HG03558 (cell line): ENCODE results near the gene IP6K3.

Experiments
- ATAC-seq: cut with Tn5 transposase; IDR thresholded peaks from one replicate; pipeline ENCODE4 v1.9.1; 2021; ENCODE audit warnings: moderate number of reproducible peaks; ENCODE audit not compliant: unreplicated experiment; ENCODE audit errors: extremely low read depth

Gene IP6K3

GRCh38 chr6:33744001-33744848 lies 2.5 kb downstream of the IP6K3 start:
- ATAC-seq: no peak

- no peak for ATAC-seq
Measured at GRCh38 chr6:33742837-33743236, 3.9 kb downstream of the IP6K3 start.

DNA sequence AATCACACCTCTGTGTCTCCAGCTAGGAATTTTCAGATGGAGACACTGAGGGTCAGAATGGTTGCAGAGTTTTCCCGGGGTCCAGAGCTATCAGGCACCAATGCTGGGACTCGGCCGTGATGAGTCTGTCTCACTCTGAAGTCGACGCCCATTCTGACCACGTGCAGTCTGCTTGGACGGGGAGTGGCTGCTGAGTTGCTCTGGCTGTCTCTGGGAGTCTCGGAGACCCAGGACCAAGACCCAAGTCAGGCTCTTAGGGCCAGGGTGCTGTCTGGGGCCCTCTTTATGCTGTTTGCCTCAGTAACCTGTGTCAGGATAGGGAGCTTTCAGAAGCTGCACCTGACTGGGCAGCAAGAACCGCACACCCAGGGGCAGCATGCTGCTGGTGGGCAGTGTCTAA lies 4.6 kb downstream of the IP6K3 start:
- ATAC-seq: no peak

DNA sequence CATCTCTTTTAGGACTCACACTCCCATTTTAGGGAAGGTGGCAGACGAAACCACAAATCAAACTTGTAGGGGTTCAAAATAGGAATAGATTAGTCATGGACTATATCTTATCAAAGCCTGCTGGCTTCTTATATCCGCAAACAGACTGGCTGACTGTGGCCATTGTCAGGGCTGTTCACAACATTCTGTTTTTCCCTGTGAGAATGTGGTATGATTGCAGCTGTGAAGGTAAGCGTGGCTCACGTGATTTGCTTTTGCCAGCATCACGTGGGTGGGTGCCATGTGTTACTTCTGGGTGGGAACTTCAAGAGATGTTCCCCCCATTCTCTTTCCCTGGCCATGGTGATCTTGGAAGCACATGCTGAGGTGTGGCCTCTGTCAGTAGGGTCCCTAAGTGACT lies 5.9 kb downstream of the IP6K3 start:
- ATAC-seq: no peak

DNA sequence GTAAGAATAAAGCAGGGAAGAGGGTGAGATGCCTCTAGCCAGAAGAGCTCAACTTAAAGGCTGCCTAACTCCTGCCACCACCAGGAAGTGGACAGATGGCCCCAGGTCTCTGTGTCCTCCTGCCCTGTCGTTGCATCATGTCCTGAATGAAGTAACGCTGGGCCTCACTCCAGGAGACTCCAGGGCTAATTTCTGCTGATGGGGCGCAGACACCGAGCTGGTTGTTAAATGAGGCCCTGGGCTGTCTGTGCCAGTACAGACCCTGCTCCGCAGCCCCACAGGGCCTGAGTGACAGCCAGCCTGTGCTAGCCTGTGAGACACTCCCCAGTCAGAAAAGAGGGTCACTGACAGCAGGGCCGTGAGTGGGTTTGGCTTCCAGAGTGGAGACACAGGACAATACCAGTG lies 6.5 kb downstream of the IP6K3 start:
- ATAC-seq: no peak

GRCh38 chr6:33739571-33739970 lies 7.1 kb downstream of the IP6K3 start:
- ATAC-seq: no peak

GRCh38 chr6:33738879-33739278 lies 7.8 kb downstream of the IP6K3 start:
- no peak for ATAC-seq

- no peak for ATAC-seq
Measured at GRCh38 chr6:33738153-33738552, 8.6 kb downstream of the IP6K3 start.

DNA sequence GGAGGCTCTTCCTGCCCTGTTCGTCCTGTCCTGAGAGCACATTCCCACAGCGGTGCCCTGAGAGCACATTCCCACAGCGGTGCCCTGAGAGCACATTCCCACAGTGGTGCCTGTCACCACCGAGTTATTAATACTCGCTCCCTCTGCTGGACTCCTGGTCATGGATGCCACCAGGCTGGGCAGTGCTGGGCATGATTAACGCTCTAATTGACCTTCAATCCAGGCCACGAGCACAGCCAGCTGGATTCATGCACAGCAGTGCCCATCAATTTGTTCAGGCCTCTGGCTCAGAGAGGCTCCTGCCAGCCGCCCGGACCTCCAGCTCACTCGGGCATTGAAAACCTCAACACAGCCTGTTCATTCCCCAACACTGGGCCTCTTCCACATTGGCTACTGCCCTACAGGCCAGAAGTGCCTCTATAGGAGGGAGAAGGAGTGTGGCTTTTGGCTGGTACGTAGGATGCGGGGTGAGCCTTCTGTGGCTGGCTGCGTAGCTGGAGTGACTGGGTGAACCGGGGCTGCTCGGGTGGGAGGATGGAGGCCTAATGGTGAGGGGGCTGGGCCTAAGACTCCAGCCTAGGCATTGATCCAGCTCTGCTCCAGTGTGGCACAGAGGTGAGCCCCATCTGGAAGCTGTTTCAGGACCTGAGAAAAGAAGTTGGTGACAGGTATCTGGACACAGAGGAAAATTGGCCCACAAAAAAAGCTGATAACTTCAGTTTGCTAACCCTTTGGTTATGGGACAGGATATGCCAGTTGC lies 9.3 kb downstream of the IP6K3 start:
- ATAC-seq: no peak

DNA sequence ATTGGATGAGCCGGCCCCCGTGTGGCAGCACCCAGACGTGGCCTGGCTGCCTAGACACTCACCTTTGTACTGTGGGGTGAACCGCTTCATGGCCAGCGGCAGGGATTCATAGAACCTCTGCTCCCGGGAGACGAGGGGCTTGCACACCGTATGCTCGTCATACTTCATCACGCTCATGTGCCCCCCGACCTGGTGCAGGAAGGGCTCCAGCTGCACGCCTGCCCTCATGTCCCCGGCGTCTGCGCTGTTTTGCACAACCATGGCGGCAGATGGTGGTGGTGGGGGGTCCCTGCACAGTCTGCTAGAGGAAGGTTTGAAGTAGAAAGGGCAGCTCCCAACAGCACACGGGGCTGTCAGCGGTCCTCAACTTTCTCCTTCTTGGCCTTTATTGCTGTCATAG lies 11.5 kb downstream of the IP6K3 start:
- ATAC-seq: no peak

GRCh38 chr6:33733709-33734007 lies 13.0 kb downstream of the IP6K3 start:
- no peak for ATAC-seq

DNA sequence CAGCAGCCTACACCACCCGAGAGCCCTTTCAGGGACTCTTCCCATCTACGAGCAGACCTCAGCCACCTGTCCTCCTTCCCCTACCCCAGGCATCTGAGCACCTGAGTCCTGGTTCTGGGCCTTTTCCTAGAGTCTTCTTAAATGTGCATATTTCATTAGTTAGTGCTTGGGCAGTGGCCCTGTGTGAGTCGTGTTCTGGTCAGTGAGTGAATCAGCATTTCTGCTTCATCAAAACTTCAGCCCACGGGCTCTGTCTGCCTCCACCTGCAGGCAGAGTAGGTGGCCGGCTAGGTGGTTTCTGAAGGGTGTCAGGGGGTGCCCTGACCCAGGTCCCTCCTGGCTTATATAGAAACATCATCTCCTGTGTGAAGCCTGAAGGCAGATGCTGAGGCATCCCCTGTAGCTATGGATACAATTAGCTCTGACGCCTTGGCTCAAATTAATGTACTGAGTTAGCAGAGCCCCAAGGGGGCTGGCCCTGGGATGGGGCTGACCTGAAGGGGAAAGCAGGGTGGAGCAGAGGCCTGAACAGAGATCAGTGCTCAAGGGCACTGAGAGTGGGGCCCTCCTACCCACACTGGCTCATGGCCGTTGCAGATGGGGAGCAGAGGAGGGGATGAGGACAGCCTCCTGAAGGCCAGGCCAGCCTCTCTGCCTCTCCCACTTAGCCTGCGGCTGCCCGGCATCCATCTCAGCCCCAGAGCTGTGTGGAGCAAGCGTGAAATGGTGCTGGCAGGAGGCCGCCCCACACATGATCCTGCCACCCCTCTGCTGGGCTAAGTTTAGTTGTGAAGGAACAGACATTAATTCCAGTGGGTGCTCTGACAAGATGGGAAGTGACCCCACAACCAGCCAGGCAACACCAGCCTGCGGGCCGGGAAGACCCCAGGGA lies 13.6 kb downstream of the IP6K3 start:
- no peak for ATAC-seq

DNA sequence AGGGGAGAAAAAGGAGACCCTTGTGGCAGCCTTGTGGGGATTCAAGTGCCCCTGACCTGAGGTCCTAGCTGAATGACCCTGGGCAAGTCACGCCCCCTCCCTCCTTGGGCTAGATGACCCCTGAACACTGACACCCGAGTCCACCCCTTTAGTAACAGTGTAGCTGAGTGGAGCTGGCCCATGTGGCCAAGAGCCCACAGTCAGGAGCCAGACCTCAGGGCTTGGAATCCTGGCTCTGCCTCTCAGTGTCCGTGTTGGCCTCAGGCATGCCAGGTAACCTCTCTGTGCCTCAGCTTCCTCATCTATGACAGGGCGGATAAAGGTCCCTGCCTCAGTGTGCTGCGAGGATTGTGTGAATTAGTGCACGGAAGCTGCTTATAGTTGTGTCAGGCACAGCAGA lies 14.3 kb downstream of the IP6K3 start:
- ATAC-seq: no peak

DNA sequence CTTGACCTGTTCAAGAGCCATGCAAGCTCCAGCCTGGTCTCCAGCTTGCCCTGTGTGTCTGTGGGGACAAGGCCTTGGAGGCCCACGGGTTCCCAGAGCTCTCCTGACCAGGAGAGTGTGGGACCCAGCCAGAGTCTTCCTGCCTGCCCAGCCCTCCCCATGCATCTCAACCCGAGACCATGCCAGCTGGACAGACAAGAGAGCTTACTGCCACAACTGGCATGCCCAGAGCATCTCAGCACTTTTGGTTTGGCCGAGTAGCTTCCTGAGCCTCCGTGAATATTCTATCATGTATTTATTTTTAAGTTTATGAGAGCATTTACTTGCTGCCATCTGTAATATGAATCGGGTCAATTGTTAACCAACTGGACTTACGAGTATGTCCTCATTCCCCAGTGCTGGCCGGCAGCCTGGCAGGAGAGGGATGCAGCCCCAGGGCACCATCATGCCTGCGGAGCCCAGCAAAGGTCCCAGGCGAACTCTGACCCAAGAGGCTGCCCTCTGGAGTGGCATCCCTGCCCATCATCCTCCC lies 14.9 kb downstream of the IP6K3 start:
- ATAC-seq: no peak

- no peak for ATAC-seq
Measured at GRCh38 chr6:33731035-33731434, 15.7 kb downstream of the IP6K3 start.

- no peak for ATAC-seq
Measured at GRCh38 chr6:33730611-33731010, 16.1 kb downstream of the IP6K3 start.

GRCh38 chr6:33729059-33729458 lies 17.6 kb downstream of the IP6K3 start:
- ATAC-seq: no peak

DNA sequence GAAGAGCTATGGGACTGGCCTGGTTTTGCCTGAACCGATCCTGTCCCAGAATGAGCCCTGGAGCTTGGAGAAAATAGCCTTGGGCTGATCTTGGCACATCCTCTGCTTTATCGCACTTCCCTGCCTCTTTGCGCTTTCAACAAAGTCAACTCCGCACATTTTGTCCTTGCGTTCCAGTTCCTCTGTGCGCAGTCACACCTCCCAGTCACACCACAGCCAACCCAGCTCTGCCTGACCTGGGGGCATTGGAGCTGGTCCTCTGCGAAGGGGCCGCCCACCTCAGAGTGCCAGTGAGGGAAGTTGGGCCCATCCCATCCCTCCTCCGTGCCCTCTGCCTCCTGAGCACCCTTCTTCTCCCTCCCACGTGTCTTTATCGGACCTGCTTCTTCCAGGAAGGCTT lies 18.3 kb downstream of the IP6K3 start:
- no peak for ATAC-seq

GRCh38 chr6:33727932-33728331 lies 18.8 kb downstream of the IP6K3 start:
- no peak for ATAC-seq

DNA sequence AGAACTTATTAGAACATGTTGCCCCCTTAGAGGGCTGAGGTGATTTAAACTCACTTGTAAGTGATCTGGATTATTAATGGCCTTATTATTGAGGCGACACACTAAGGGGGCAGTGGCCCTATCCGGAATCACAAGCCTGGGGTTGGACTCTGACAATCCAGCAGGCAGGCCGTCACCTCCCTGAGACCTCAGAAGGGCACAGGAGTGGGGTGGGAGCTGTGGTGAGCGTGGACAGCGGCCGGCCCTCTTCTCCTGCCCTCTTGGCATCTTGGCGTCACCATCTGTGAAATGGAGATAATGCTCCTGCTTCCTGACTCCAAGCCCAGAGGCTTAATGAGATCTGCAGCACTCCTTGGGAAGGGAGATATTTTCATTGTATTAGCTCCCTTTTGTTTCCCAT lies 19.6 kb downstream of the IP6K3 start:
- ATAC-seq: no peak

- ATAC-seq: no peak
Measured at GRCh38 chr6:33726696-33727095, 20.0 kb downstream of the IP6K3 start.
